Activated gamma-delta T cell (primary cell): ENCODE results near the gene HIPK3.
"Not testable (repeated sequence)": the region's sequence is repeated elsewhere in the genome, so short reads cannot be mapped to it uniquely, and the experiment has no call there.

Experiments
- DNase-seq: peaks from one replicate; lab custom pipeline; 2025; lab: John Stamatoyannopoulos, UW

The HIPK3 gene

GRCh38 chr11:33360642-33361041, 103.5 kb downstream of the HIPK3 start:
- DNase-seq, result no peak

- no peak for DNase-seq
Measured at GRCh38 chr11:33362051-33362910, 105.1 kb downstream of the HIPK3 start.

- no peak for DNase-seq
Measured at GRCh38 chr11:33366918-33367317, 109.7 kb downstream of the HIPK3 start.

GRCh38 chr11:33368475-33368874, 111.3 kb downstream of the HIPK3 start:
- DNase-seq, result not testable (repeated sequence)

- DNase-seq, result no peak
Measured at GRCh38 chr11:33368931-33369330, 111.8 kb downstream of the HIPK3 start.

- no peak for DNase-seq
Measured at GRCh38 chr11:33373636-33374035, 116.5 kb downstream of the HIPK3 start.

- no peak for DNase-seq
Measured at GRCh38 chr11:33375236-33375635, 118.1 kb downstream of the HIPK3 start.

GRCh38 chr11:33375688-33376311, 118.6 kb downstream of the HIPK3 start, which contains the start of gene KIAA1549L:
KIAA1549L (plus strand) TSS chr11:33376108.
- DNase-seq, result no peak

- no peak for DNase-seq
Measured at GRCh38 chr11:33376331-33377310, 119.4 kb downstream of the HIPK3 start.

- DNase-seq, result no peak
Measured at GRCh38 chr11:33377412-33378370, 120.5 kb downstream of the HIPK3 start.

GRCh38 chr11:33379947-33380346, 122.8 kb downstream of the HIPK3 start:
- DNase-seq, result no peak

GRCh38 chr11:33383075-33383919, 126.1 kb downstream of the HIPK3 start:
- DNase-seq, result no peak

GRCh38 chr11:33383920-33384209, 126.7 kb downstream of the HIPK3 start:
- DNase-seq, result no peak

GRCh38 chr11:33384220-33384619, 127.0 kb downstream of the HIPK3 start:
- DNase-seq, result no peak

GRCh38 chr11:33387581-33387980, 130.4 kb downstream of the HIPK3 start:
- DNase-seq, result no peak

GRCh38 chr11:33387996-33388395, 130.8 kb downstream of the HIPK3 start:
- DNase-seq, result no peak

GRCh38 chr11:33388793-33389525, 131.8 kb downstream of the HIPK3 start:
- no peak for DNase-seq

GRCh38 chr11:33389635-33390034, 132.5 kb downstream of the HIPK3 start:
- DNase-seq, result no peak
